ENCODE results near the gene ATF7IP2.
"Not testable (repeated sequence)": the region's sequence is repeated elsewhere in the genome, so short reads cannot be mapped to it uniquely, and the experiment has no call there.

The ATF7IP2 gene

DNA sequence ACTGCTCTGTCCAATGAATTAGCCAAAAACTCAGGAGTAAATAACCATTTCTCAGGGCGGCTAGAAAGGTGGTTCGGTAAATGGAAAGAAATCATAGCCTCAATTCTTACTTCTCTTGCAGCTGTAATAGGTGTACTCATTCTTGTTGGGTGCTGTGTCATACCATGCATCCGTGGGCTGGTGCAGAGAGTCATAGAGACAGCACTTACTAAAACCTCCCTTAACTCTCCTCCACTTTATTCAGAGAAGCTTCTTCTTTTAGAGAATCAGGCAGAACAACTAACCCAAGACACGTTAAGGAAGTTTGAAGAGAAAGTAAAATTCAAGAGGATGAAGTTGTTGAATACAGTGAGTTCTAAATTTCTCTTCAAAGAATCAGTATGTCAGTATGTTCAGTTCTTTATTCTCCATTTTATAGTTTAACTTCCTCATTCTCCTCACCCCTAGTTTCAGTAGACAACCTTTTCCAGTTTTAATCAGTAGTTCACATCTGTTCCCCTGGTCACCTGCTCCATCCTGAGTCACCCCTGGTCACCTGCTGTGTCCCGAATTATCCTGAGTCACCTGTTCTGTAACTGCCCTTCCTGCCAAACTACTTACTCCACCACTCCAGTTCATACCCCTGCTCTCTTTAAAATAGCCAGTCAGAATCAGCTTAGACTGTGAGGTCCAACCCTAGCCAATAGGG, 108.6 kb downstream of the ATF7IP2 start:
- H3K36me3 ChIP-seq (ENCODE audit: insufficient read depth, low read length), result no peaks in the 10 kb centered on the region
- H2AFZ ChIP-seq (ENCODE audit: low read length, unreplicated experiment), result no peak overlapping the region
- no peaks in the 10 kb centered on the region for H3K27me3 ChIP-seq (ENCODE audit: insufficient read depth, low read length)
- H3K27ac ChIP-seq (ENCODE audit: low read depth, low read length), result no peak overlapping the region
- no peaks in the 10 kb centered on the region for H3K79me2 ChIP-seq (ENCODE audit: control insufficient read depth, insufficient read depth, low read length, unreplicated experiment)
- no peak overlapping the region for H3K4me3 ChIP-seq (ENCODE audit: low read depth, low read length)
- H3K4me1 ChIP-seq (ENCODE audit: control insufficient read depth, insufficient read depth, low read length, unreplicated experiment), result peaks cover 5% of the 10 kb centered on the region

GRCh38 chr16:10495031-10495345, 109.1 kb downstream of the ATF7IP2 start:
- Histone ChIP-seq H3K4me3 (ENCODE audit: low read depth, low read length) (no peak overlapping the region), H3K36me3 (ENCODE audit: insufficient read depth, low read length) (no peaks in the 10 kb centered on the region), H3K4me1 (ENCODE audit: control insufficient read depth, insufficient read depth, low read length, unreplicated experiment) (peaks cover 4% of the 10 kb centered on the region), H3K27ac (ENCODE audit: low read depth, low read length) (no peak overlapping the region), H2AFZ (ENCODE audit: low read length, unreplicated experiment) (no peak overlapping the region), H3K27me3 (ENCODE audit: insufficient read depth, low read length) (no peaks in the 10 kb centered on the region), H3K79me2 (ENCODE audit: control insufficient read depth, insufficient read depth, low read length, unreplicated experiment) (no peaks in the 10 kb centered on the region)

DNA sequence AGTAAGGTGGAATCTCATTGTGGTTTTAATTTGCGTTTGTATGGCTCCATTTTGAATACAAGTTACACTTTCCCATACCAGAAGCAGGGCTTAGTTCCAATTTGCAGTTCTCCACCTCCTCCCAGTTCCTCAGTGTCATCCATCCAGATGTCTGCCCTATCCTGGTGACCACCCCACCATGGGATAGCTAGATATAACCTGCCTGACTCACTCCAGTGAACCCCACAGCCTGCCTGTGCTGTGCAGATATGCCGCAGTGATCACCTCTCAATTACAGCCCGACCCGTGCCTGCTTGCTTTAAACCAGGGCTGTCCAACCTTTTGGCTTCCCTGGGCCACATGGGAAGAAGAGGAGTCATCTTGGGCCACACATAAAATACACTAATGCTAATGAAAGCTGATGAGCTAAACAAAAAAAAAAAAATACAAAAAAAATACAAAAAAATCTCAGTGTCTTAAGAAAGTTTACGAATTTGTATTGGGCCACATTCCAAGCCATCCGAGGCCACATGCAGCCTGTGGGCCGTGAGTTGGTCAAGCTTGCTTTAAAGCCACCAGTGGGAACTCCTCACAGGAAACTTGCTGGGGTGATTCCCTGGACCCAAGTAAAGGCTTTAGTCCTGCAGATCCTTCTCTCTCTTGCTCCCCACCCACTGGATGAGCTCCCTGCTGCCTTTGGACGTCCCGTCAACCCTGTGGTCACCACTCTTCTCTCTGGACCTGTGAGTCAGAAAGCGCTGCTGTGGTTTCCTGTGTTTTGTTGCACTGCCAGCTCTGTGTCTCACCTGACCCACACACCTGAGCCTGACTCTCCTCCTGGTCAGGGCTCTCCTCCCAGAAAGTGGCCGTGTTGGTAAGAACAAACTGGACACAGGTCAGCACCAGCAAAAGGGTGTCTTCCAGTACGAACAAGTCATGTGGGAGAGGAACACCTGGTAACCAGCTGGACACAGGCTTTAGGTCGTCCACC, 111.6 kb downstream of the ATF7IP2 start:
- H2AFZ ChIP-seq (ENCODE audit: low read length, unreplicated experiment), result no peak overlapping the region
- no peak overlapping the region for H3K4me3 ChIP-seq (ENCODE audit: low read depth, low read length)
- H3K27ac ChIP-seq (ENCODE audit: low read depth, low read length), result no peak overlapping the region

DNA sequence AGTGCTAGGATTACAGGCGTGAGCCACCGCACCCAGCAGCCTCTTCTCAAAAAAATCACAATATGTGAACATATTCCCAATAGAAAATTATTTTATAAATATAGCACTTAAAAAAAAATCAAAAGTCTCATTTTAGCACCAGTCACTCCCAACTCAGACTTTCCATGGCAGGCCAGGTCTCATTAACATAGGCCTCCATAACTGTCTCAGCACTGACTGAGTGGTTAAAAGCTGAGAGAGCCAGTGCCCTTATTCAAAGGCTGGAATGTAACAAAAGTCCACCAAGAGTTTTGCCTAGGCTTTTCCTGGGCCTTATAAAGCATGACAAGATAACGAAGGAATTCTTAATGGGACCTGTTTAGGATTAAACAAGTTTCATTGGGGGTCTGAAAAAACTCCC, 114.7 kb downstream of the ATF7IP2 start:
- Histone ChIP-seq H3K4me1 (ENCODE audit: control insufficient read depth, insufficient read depth, low read length, unreplicated experiment) (no peaks in the 10 kb centered on the region), H3K27ac (ENCODE audit: low read depth, low read length) (no peak overlapping the region), H3K79me2 (ENCODE audit: control insufficient read depth, insufficient read depth, low read length, unreplicated experiment) (no peaks in the 10 kb centered on the region), H3K36me3 (ENCODE audit: insufficient read depth, low read length) (no peaks in the 10 kb centered on the region), H3K27me3 (ENCODE audit: insufficient read depth, low read length) (no peaks in the 10 kb centered on the region), H3K4me3 (ENCODE audit: low read depth, low read length) (no peak overlapping the region), H2AFZ (ENCODE audit: low read length, unreplicated experiment) (no peak overlapping the region)

More for the DNA sequence above, 111.6 kb downstream of the ATF7IP2 start:
- Histone ChIP-seq H3K27me3 (ENCODE audit: insufficient read depth, low read length) (no peaks in the 10 kb centered on the region), H3K4me1 (ENCODE audit: control insufficient read depth, insufficient read depth, low read length, unreplicated experiment) (no peaks in the 10 kb centered on the region), H3K79me2 (ENCODE audit: control insufficient read depth, insufficient read depth, low read length, unreplicated experiment) (no peaks in the 10 kb centered on the region), H3K36me3 (ENCODE audit: insufficient read depth, low read length) (no peaks in the 10 kb centered on the region)

- H2AFZ ChIP-seq (ENCODE audit: low read length, unreplicated experiment), result no peak overlapping the region
- H3K79me2 ChIP-seq (ENCODE audit: control insufficient read depth, insufficient read depth, low read length, unreplicated experiment), result no peaks in the 10 kb centered on the region
- H3K4me3 ChIP-seq (ENCODE audit: low read depth, low read length), result no peak overlapping the region
- no peaks in the 10 kb centered on the region for H3K27me3 ChIP-seq (ENCODE audit: insufficient read depth, low read length)
- no peak overlapping the region for H3K27ac ChIP-seq (ENCODE audit: low read depth, low read length)
- no peaks in the 10 kb centered on the region for H3K4me1 ChIP-seq (ENCODE audit: control insufficient read depth, insufficient read depth, low read length, unreplicated experiment)
- no peaks in the 10 kb centered on the region for H3K36me3 ChIP-seq (ENCODE audit: insufficient read depth, low read length)
These were observed 115.3 kb downstream of the ATF7IP2 start for GRCh38 chr16:10501016-10501607.

DNA sequence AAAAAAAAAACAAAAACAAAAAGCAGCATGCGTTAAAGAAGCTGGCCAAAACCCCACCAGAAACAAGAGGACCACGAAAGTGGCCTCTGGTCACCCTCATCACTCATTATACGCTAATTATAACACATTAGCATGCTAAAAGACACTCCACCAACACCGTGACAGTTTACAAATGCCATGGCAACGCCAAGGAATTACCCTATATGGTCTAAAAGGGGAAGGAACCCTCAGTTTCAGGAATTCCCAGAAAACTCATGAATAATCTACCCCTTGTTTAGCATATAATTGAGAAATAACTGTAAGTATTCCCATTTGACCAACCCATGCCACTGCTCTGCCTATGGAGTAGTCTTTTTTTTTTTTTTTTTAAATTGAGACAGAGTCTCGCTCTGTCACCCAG, 116.9 kb downstream of the ATF7IP2 start:
- Histone ChIP-seq H3K27ac (ENCODE audit: low read depth, low read length) (no peak overlapping the region), H3K36me3 (ENCODE audit: insufficient read depth, low read length) (no peaks in the 10 kb centered on the region), H3K79me2 (ENCODE audit: control insufficient read depth, insufficient read depth, low read length, unreplicated experiment) (no peaks in the 10 kb centered on the region), H3K27me3 (ENCODE audit: insufficient read depth, low read length) (no peaks in the 10 kb centered on the region), H3K4me1 (ENCODE audit: control insufficient read depth, insufficient read depth, low read length, unreplicated experiment) (no peaks in the 10 kb centered on the region), H3K4me3 (ENCODE audit: low read depth, low read length) (no peak overlapping the region), H2AFZ (ENCODE audit: low read length, unreplicated experiment) (no peak overlapping the region)

GRCh38 chr16:10504404-10504885, 118.6 kb downstream of the ATF7IP2 start:
- no peaks in the 10 kb centered on the region for H3K36me3 ChIP-seq (ENCODE audit: insufficient read depth, low read length)
- no peak overlapping the region for H3K27ac ChIP-seq (ENCODE audit: low read depth, low read length)
- H3K27me3 ChIP-seq (ENCODE audit: insufficient read depth, low read length), result no peaks in the 10 kb centered on the region
- no peaks in the 10 kb centered on the region for H3K79me2 ChIP-seq (ENCODE audit: control insufficient read depth, insufficient read depth, low read length, unreplicated experiment)
- no peaks in the 10 kb centered on the region for H3K4me1 ChIP-seq (ENCODE audit: control insufficient read depth, insufficient read depth, low read length, unreplicated experiment)
- no peak overlapping the region for H2AFZ ChIP-seq (ENCODE audit: low read length, unreplicated experiment)
- H3K4me3 ChIP-seq (ENCODE audit: low read depth, low read length), result no peak overlapping the region

DNA sequence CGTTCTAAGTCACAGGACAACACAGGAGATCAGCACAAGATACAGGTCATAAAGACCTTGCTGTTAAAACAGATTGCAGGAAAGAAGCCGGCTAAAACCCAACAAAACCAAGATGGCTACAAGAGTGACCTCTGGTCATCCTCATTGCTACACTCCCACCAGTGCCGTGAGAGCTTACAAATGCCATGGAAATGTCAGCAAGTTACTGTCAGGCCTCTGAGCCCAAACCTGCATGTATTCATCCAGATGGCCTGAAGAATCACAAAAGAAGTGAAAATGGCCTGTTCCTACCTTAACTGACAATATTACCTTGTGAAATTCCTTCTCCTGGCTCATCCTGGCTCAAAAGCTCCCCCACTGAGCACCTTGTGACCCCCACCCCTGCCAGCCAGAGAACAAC, 119.4 kb downstream of the ATF7IP2 start:
- H3K4me1 ChIP-seq (ENCODE audit: control insufficient read depth, insufficient read depth, low read length, unreplicated experiment); H3K27me3 ChIP-seq (ENCODE audit: insufficient read depth, low read length); H3K27ac ChIP-seq (ENCODE audit: low read depth, low read length); H3K79me2 ChIP-seq (ENCODE audit: control insufficient read depth, insufficient read depth, low read length, unreplicated experiment); H2AFZ ChIP-seq (ENCODE audit: low read length, unreplicated experiment); H3K4me3 ChIP-seq (ENCODE audit: low read depth, low read length); H3K36me3 ChIP-seq (ENCODE audit: insufficient read depth, low read length): not testable (repeated sequence)

- no peaks in the 10 kb centered on the region for H3K79me2 ChIP-seq (ENCODE audit: control insufficient read depth, insufficient read depth, low read length, unreplicated experiment)
- H3K4me1 ChIP-seq (ENCODE audit: control insufficient read depth, insufficient read depth, low read length, unreplicated experiment), result no peaks in the 10 kb centered on the region
- no peaks in the 10 kb centered on the region for H3K36me3 ChIP-seq (ENCODE audit: insufficient read depth, low read length)
- H3K27me3 ChIP-seq (ENCODE audit: insufficient read depth, low read length), result no peaks in the 10 kb centered on the region
- no peak overlapping the region for H2AFZ ChIP-seq (ENCODE audit: low read length, unreplicated experiment)
- no peak overlapping the region for H3K4me3 ChIP-seq (ENCODE audit: low read depth, low read length)
- no peak overlapping the region for H3K27ac ChIP-seq (ENCODE audit: low read depth, low read length)
These were observed 123.7 kb downstream of the ATF7IP2 start for GRCh38 chr16:10509534-10510025.

- no peak overlapping the region for H3K27ac ChIP-seq (ENCODE audit: low read depth, low read length)
- no peak overlapping the region for H3K4me3 ChIP-seq (ENCODE audit: low read depth, low read length)
- no peaks in the 10 kb centered on the region for H3K36me3 ChIP-seq (ENCODE audit: insufficient read depth, low read length)
- H3K27me3 ChIP-seq (ENCODE audit: insufficient read depth, low read length), result no peaks in the 10 kb centered on the region
- peaks cover 5% of the 10 kb centered on the region for H3K4me1 ChIP-seq (ENCODE audit: control insufficient read depth, insufficient read depth, low read length, unreplicated experiment)
- H2AFZ ChIP-seq (ENCODE audit: low read length, unreplicated experiment), result no peak overlapping the region
- no peaks in the 10 kb centered on the region for H3K79me2 ChIP-seq (ENCODE audit: control insufficient read depth, insufficient read depth, low read length, unreplicated experiment)
These were observed 124.4 kb downstream of the ATF7IP2 start for GRCh38 chr16:10510279-10510678.

All from ACC112 (cell line).